ENCODE results near the gene DOK1.
A peak's percentile ranks its signal among the peaks of the same experiment; 100 is the strongest.

DOK1 gene

GRCh38 chr2:74515981-74516633 is 38.4 kb upstream of the DOK1 start:
- DNase-seq (ENCODE audit: low spot score), result peak; percentile 92

GRCh38 chr2:74516650-74517049 is 37.9 kb upstream of the DOK1 start:
- no peak for DNase-seq (ENCODE audit: low spot score)
- no peak for TF ChIP-seq CTCF (IDR thresholded peaks at IDR 0.05; ENCODE audit: extremely low read depth, insufficient read depth, missing control alignments)
- in situ Hi-C loops (cut with MboI; ENCODE audit: low pct_unique_long_range_greater_than_20kb, low sequenced_read_pairs, unreplicated experiment), result no loop called here

More at GRCh38 chr2:74515981-74516633, 38.4 kb upstream of the DOK1 start:
- no peak for TF ChIP-seq CTCF (IDR thresholded peaks at IDR 0.05; ENCODE audit: extremely low read depth, insufficient read depth, missing control alignments)
- in situ Hi-C loops (cut with MboI; ENCODE audit: low pct_unique_long_range_greater_than_20kb, low sequenced_read_pairs, unreplicated experiment), result no loop called here

- TF ChIP-seq CTCF (IDR thresholded peaks at IDR 0.05; ENCODE audit: extremely low read depth, insufficient read depth, missing control alignments), result no peak
- in situ Hi-C loops (cut with MboI; ENCODE audit: low pct_unique_long_range_greater_than_20kb, low sequenced_read_pairs, unreplicated experiment), result no loop called here
- no peak for DNase-seq (ENCODE audit: low spot score)
Measured at GRCh38 chr2:74522516-74522915, 32.0 kb upstream of the DOK1 start.

GRCh38 chr2:74524005-74524404 is 30.5 kb upstream of the DOK1 start:
- no peak for DNase-seq (ENCODE audit: low spot score)
- TF ChIP-seq CTCF (IDR thresholded peaks at IDR 0.05; ENCODE audit: extremely low read depth, insufficient read depth, missing control alignments), result no peak
- in situ Hi-C loops (cut with MboI; ENCODE audit: low pct_unique_long_range_greater_than_20kb, low sequenced_read_pairs, unreplicated experiment), result no loop called here

GRCh38 chr2:74524955-74525716 is 29.4 kb upstream of the DOK1 start:
- no peak for TF ChIP-seq CTCF (IDR thresholded peaks at IDR 0.05; ENCODE audit: extremely low read depth, insufficient read depth, missing control alignments)
- DNase-seq (ENCODE audit: low spot score), result no peak
- in situ Hi-C loops (cut with MboI; ENCODE audit: low pct_unique_long_range_greater_than_20kb, low sequenced_read_pairs, unreplicated experiment), result no loop called here

GRCh38 chr2:74525717-74526648 is 28.5 kb upstream of the DOK1 start, which contains the start of gene DQX1:
Gene DQX1 (minus strand): TSS chr2:74526231. CDS start chr2:74525729, 502 bp downstream.
- DNase-seq (ENCODE audit: low spot score), result peak; percentile 75
- TF ChIP-seq CTCF (IDR thresholded peaks at IDR 0.05; ENCODE audit: extremely low read depth, insufficient read depth, missing control alignments), result no peak
- in situ Hi-C loops (cut with MboI; ENCODE audit: low pct_unique_long_range_greater_than_20kb, low sequenced_read_pairs, unreplicated experiment), result no loop called here
